ENCODE results near the gene POSTN. TPM values are rescaled to one million over a fixed set of nuclear protein-coding genes. Genes with fewer than 3 reads are reported as not detected.

POSTN gene
- total and polyA plus RNA-seq, 4 donors = 1.0 to 10.9 (median 1.3) TPM

DNA sequence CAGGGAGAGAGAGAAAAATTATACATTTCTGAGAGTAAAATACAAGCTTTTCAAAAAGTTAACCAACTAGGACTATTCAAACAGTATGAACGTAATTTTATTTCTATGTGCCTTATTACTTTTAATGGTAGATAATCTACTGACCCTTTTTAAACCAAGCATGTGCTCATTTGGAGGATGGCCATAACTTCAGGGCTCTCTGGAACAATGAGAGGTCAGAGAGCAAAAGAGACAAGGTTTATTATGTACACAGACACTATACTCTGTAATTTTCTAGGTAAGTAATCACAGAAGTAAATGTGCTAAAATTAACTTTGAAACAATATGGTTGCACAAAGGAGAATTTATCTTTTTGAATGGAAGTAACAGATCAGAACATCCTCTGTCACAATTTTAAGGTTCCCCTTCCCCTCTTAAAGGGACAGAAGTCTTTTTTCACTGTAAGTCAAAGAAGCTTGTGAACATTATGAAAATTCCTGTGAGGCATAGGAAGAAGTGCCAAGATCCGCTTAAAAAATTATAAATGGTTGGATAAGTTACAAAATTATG is 1.0 kb downstream of the POSTN start:
- Histone ChIP-seq H3K9ac (ENCODE audit: low read depth in 1 of 2, low read length in 2 of 2) (no peak overlapping the region), H3K4me3 (ENCODE audit: low read depth in 1 of 3, low read length in 3 of 3) (no peak overlapping the region), H3K4me1 (ENCODE audit: control insufficient read depth in 4 of 4, insufficient read depth in 4 of 4, low read length in 3 of 4) (no peaks in the 10 kb centered on the region), H3K27me3 (ENCODE audit: control insufficient read depth in 4 of 4, insufficient read depth in 4 of 4, low read length in 3 of 4) (peaks cover 0 to 4% (median 0%) of the 10 kb centered on the region in 4 donors), H3K27ac (ENCODE audit: low read depth in 1 of 2, low read length in 2 of 2) (no peak overlapping the region), H3K36me3 (ENCODE audit: control insufficient read depth in 4 of 4, insufficient read depth in 3 of 4, low read depth in 1 of 4, low read length in 3 of 4) (no peaks in the 10 kb centered on the region), H3K9me3 (ENCODE audit: control insufficient read depth in 4 of 4, low read length in 3 of 4) (no peaks in the 10 kb centered on the region)
- DNase-seq (ENCODE audit: low spot score) = no peak
- 54% methylated on average over 2 of the region's 2 CpGs for WGBS
- TF ChIP-seq GABPA (IDR thresholded peaks at IDR 0.05 in 1 of 2, conservative IDR thresholded peaks at IDR 0.05 in 1 of 2) (no peak), NR2F2 (IDR thresholded peaks at IDR 0.05) (no peak), HNF4G (IDR thresholded peaks at IDR 0.05) (no peak), YY1 (IDR thresholded peaks at IDR 0.05) (no peak), FOXA1 (IDR thresholded peaks at IDR 0.05) (no peak), JUND (IDR thresholded peaks at IDR 0.05) (no peak), HNF4A (conservative IDR thresholded peaks at IDR 0.05) (no peak), FOXA2 (IDR thresholded peaks at IDR 0.05) (no peak), RXRA (IDR thresholded peaks at IDR 0.05) (no peak), TAF1 (conservative IDR thresholded peaks at IDR 0.05) (no peak)
- TF ChIP-seq, protein P1, sequence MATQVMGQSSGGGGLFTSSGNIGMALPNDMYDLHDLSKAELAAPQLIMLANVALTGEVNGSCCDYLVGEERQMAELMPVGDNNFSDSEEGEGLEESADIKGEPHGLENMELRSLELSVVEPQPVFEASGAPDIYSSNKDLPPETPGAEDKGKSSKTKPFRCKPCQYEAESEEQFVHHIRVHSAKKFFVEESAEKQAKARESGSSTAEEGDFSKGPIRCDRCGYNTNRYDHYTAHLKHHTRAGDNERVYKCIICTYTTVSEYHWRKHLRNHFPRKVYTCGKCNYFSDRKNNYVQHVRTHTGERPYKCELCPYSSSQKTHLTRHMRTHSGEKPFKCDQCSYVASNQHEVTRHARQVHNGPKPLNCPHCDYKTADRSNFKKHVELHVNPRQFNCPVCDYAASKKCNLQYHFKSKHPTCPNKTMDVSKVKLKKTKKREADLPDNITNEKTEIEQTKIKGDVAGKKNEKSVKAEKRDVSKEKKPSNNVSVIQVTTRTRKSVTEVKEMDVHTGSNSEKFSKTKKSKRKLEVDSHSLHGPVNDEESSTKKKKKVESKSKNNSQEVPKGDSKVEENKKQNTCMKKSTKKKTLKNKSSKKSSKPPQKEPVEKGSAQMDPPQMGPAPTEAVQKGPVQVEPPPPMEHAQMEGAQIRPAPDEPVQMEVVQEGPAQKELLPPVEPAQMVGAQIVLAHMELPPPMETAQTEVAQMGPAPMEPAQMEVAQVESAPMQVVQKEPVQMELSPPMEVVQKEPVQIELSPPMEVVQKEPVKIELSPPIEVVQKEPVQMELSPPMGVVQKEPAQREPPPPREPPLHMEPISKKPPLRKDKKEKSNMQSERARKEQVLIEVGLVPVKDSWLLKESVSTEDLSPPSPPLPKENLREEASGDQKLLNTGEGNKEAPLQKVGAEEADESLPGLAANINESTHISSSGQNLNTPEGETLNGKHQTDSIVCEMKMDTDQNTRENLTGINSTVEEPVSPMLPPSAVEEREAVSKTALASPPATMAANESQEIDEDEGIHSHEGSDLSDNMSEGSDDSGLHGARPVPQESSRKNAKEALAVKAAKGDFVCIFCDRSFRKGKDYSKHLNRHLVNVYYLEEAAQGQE (IDR thresholded peaks at IDR 0.05) = no peak
- TF ChIP-seq, protein P2, sequence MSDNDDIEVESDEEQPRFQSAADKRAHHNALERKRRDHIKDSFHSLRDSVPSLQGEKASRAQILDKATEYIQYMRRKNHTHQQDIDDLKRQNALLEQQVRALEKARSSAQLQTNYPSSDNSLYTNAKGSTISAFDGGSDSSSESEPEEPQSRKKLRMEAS (IDR thresholded peaks at IDR 0.05) = no peak
- TF ChIP-seq, protein P3, sequence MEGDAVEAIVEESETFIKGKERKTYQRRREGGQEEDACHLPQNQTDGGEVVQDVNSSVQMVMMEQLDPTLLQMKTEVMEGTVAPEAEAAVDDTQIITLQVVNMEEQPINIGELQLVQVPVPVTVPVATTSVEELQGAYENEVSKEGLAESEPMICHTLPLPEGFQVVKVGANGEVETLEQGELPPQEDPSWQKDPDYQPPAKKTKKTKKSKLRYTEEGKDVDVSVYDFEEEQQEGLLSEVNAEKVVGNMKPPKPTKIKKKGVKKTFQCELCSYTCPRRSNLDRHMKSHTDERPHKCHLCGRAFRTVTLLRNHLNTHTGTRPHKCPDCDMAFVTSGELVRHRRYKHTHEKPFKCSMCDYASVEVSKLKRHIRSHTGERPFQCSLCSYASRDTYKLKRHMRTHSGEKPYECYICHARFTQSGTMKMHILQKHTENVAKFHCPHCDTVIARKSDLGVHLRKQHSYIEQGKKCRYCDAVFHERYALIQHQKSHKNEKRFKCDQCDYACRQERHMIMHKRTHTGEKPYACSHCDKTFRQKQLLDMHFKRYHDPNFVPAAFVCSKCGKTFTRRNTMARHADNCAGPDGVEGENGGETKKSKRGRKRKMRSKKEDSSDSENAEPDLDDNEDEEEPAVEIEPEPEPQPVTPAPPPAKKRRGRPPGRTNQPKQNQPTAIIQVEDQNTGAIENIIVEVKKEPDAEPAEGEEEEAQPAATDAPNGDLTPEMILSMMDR (IDR thresholded peaks at IDR 0.05; ENCODE audit: low read depth, low read length, missing input control) = no peak
- TF ChIP-seq, protein P4, sequence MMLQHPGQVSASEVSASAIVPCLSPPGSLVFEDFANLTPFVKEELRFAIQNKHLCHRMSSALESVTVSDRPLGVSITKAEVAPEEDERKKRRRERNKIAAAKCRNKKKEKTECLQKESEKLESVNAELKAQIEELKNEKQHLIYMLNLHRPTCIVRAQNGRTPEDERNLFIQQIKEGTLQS (IDR thresholded peaks at IDR 0.05) = no peak
- TF ChIP-seq, protein P5, sequence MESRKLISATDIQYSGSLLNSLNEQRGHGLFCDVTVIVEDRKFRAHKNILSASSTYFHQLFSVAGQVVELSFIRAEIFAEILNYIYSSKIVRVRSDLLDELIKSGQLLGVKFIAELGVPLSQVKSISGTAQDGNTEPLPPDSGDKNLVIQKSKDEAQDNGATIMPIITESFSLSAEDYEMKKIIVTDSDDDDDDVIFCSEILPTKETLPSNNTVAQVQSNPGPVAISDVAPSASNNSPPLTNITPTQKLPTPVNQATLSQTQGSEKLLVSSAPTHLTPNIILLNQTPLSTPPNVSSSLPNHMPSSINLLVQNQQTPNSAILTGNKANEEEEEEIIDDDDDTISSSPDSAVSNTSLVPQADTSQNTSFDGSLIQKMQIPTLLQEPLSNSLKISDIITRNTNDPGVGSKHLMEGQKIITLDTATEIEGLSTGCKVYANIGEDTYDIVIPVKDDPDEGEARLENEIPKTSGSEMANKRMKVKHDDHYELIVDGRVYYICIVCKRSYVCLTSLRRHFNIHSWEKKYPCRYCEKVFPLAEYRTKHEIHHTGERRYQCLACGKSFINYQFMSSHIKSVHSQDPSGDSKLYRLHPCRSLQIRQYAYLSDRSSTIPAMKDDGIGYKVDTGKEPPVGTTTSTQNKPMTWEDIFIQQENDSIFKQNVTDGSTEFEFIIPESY (IDR thresholded peaks at IDR 0.05) = no peak

DNA sequence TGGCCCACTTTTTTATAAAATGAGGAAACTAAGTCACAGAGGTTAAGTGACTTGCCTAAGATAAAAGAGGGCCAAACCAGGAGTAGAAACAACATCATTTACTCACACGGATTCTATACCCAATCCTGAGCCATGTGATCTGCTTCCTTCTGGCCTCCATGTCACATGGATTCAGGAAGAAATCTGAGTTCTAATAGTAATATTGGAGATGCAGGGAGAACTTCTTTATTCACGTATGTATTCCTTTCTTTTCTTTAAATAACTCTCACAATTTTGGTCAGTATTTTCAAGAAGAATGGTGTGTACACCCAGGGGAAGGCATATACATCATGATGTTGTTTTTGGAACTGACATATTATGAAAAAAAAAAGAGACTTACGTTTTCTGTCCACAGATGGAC is 1.8 kb downstream of the POSTN start:
- TF ChIP-seq RAD21 (IDR thresholded peaks at IDR 0.05) = no peak
- no peak overlapping the region for H3K9ac ChIP-seq (ENCODE audit: low read depth in 1 of 2, low read length in 2 of 2)
- no peak for DNase-seq (ENCODE audit: low spot score)
- H3K9me3 ChIP-seq (ENCODE audit: control insufficient read depth in 4 of 4, low read length in 3 of 4) = no peaks in the 10 kb centered on the region
- H3K27me3 ChIP-seq (ENCODE audit: control insufficient read depth in 4 of 4, insufficient read depth in 4 of 4, low read length in 3 of 4) = peaks cover 0 to 4% (median 0%) of the 10 kb centered on the region in 4 donors
- H3K27ac ChIP-seq (ENCODE audit: low read depth in 1 of 2, low read length in 2 of 2) = no peak overlapping the region
- no peaks in the 10 kb centered on the region for H3K36me3 ChIP-seq (ENCODE audit: control insufficient read depth in 4 of 4, insufficient read depth in 3 of 4, low read depth in 1 of 4, low read length in 3 of 4)
- no peak overlapping the region for H3K4me3 ChIP-seq (ENCODE audit: low read depth in 1 of 3, low read length in 3 of 3)
- H3K4me1 ChIP-seq (ENCODE audit: control insufficient read depth in 4 of 4, insufficient read depth in 4 of 4, low read length in 3 of 4) = no peaks in the 10 kb centered on the region
- WGBS = 51% methylated on average over 3 of the region's 3 CpGs

Measured in liver (tissue), 9 donors.